ENCODE data around the gene CLRN2. TPM values are rescaled to one million over a fixed set of nuclear protein-coding genes. Genes with fewer than 3 reads are reported as not detected.

CLRN2 gene, protein sequence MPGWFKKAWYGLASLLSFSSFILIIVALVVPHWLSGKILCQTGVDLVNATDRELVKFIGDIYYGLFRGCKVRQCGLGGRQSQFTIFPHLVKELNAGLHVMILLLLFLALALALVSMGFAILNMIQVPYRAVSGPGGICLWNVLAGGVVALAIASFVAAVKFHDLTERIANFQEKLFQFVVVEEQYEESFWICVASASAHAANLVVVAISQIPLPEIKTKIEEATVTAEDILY
- not detected for total RNA-seq
- long read RNA-seq, result 0 reads

GRCh38 chr4:17514865-17515264, at the start of gene CLRN2:
TSS of gene CLRN2 (plus strand) at chr4:17515165. CDS start at chr4:17515267, 102 bp downstream.
- ATAC-seq, result no peak
- no peak for DNase-seq (ENCODE audit: missing footprints)
- intact Hi-C loops (cut with DNase I), result no loop called here

DNA sequence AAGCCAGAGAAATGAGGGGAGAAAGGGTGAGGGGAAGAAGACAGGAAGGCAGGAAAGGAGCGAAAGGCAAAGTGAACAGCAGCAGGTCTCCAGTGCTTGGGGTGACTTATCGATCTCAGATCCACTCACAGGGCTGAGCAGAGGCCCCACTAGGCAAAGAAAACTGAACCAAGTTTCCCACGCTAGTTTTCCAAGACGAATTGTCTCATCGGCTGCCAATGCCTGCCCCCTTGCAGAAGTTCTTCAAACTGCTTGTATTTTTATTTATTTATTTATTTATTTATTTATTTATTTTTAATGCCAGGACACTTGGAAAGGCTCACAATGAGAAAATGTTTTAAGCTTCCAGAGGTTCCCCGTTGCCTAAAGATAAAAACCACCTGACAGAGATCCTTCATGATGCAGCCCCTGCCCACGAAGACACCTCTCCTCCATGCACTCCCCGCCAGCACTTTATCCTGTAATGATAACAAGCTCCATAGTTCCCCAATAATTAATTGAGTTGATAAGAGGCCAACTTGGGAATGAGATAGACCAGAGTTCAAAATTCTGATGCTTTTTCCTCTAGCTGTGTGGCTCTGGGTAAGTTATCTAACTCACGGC, 46.2 kb upstream of the CLRN2 start:
- DNase-seq (ENCODE audit: missing footprints), result no peak
- no peak for ATAC-seq
- intact Hi-C loops (cut with DNase I), result no loop called here

- no peak for ATAC-seq
- intact Hi-C loops (cut with DNase I), result no loop called here
These were observed 44.9 kb upstream of the CLRN2 start for GRCh38 chr4:17469931-17470674.

GRCh38 chr4:17475481-17475880, 39.5 kb upstream of the CLRN2 start:
- intact Hi-C loops (cut with DNase I), result no loop called here
- DNase-seq (ENCODE audit: missing footprints) (no peak), ATAC-seq (no peak)

More at GRCh38 chr4:17469931-17470674, 44.9 kb upstream of the CLRN2 start:
- no peak for DNase-seq (ENCODE audit: missing footprints)

DNA sequence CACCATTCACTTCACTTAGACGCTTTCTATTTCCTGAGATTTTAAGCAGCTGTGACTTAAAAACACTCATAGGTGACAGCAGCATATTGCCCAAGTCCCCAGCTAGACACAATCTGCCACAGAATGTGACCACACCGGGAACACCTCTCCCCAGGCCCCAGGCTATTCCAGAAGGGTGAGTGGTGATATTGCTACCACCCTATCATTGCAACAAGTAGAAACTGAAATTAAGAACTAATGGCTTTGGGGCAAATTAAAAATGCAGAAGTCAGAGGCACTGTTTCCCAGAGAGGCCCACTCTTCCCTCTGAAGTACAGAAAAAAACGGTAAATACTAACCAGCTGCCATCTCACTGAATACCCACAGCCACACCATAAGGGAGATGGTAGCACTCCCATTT, 38.1 kb upstream of the CLRN2 start:
- DNase-seq (ENCODE audit: missing footprints), result no peak
- intact Hi-C loops (cut with DNase I), result no loop called here
- no peak for ATAC-seq

GRCh38 chr4:17477774-17478472, 37.0 kb upstream of the CLRN2 start:
- DNase-seq (ENCODE audit: missing footprints), result no peak
- no peak for ATAC-seq
- intact Hi-C loops (cut with DNase I), result no loop called here

DNA sequence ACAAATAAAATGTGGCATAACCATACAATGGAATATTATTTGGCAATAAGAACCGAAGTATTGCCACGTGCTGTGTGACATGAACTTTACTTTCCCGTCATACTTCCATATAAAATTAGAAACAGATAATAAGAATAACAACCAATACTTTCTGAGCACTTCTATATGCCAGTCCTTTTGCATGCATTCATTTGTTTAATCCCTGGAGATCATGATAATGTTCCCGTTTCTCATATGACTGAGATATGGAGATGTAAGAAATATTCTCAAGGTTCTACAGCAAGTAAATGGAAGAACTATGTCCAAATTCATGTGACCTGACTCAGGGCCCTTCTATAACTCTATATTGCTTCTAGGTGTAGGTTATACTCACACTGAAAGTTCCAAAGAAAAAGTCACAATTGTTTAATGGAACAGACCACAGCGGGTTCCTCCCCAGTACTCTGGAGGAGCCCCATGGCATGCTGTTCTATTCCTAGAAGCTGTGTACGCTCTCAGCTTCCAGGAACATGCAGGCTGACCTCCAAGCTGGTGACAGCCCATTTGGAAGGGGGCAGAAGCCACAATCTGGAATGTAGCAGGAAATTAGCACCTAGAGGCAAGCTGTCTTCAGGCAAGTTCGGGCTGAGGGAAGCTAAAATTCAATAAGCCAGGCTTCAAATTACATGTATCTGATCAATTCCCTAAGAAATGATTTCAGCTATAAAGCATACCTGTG, 34.6 kb upstream of the CLRN2 start:
- no peak for DNase-seq (ENCODE audit: missing footprints)
- no peak for ATAC-seq
- intact Hi-C loops (cut with DNase I), result no loop called here

DNA sequence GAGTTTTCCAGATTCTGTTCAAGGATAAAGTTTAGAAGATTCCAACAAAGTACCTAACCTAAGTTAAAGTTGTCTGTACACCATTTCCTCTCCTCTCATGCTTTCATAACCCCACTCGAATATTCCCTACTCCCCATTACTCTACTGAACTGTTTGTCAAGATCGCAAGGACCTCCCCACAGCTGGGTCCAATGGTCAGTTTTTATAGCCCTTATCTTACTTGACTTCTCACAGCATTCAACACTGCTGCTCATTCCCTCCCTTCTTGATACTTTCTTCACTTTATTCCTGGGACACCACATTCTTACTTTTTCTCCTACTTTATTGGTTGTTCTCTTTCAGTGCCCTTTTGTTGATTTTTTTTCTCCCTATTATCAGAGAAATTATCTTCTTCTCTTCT, 34.0 kb upstream of the CLRN2 start:
- intact Hi-C loops (cut with DNase I), result no loop called here
- DNase-seq (ENCODE audit: missing footprints) (no peak), ATAC-seq (no peak)

DNA sequence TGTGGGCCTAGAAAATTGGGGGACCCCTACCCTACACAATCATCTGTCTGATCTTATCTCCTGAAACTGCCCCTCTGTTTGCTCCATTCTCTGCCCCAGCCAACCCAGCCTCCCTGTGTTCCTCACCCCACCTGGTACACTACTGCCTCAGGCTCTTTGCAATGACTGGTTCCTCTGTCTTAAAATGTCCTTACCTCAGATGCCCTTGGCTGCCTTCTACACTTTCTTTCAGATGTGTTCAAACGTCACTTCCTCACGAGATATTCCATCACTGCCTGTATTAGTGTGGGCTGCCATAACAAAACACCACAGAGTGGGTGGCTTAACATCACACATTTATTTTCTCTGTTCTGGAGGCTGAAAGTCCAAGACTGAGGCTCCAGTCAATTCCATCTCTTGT, 32.2 kb upstream of the CLRN2 start:
- ATAC-seq (no peak), DNase-seq (ENCODE audit: missing footprints) (no peak)
- intact Hi-C loops (cut with DNase I), result no loop called here

- DNase-seq (ENCODE audit: missing footprints), result no peak
- intact Hi-C loops (cut with DNase I), result no loop called here
- ATAC-seq, result no peak
These were observed 25.8 kb upstream of the CLRN2 start for GRCh38 chr4:17489123-17489522.

DNA sequence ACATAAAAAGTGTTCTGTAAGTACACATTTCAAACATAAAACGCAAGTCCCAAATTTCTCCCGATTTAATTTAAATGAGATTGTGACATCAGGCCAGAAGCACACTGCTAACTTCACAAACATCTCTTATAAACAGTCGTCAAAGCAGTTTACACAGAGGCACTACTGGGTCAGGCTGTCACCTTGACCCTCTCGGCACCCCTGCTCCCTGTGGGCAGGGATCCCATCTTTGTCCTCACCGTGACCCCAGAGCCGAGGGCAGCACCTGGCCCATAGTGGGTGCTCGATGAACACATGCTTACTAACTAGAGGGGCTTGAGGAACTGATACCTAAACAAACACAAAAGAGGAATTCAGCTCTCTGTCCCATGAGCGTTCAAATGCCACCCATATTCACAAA, 25.2 kb upstream of the CLRN2 start:
- intact Hi-C loops (cut with DNase I), result no loop called here
- DNase-seq (ENCODE audit: missing footprints), result no peak
- no peak for ATAC-seq

- DNase-seq (ENCODE audit: missing footprints) (no peak), ATAC-seq (no peak)
- intact Hi-C loops (cut with DNase I), result no loop called here
These were observed 24.3 kb upstream of the CLRN2 start for GRCh38 chr4:17490575-17491059.

GRCh38 chr4:17491196-17491595, 23.8 kb upstream of the CLRN2 start:
- no peak for ATAC-seq
- DNase-seq (ENCODE audit: missing footprints), result no peak
- intact Hi-C loops (cut with DNase I), result no loop called here

- ATAC-seq, result no peak
- intact Hi-C loops (cut with DNase I), result no loop called here
These were observed 22.8 kb upstream of the CLRN2 start for GRCh38 chr4:17492058-17492741.

DNA sequence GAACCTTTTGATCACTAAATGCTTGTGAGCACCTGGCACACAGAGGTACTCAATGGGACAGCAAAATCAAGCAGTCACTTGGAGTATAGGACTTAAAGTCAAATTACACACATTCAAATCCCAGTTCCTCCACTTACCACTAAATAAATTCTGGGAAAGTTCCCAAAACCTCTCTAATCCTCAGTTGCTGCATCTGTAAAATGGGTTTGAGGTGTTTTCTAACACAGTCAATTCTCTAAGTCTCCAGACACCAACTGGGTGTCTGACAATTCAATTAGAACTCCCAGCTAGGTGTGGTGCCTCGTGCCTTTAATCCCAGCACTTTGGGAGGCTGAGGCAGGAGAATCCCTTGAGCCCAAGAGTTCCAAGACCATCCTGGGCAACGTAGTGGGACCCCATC, 22.1 kb upstream of the CLRN2 start:
- ATAC-seq (no peak), DNase-seq (ENCODE audit: missing footprints) (no peak)
- intact Hi-C loops (cut with DNase I), result no loop called here

More at GRCh38 chr4:17492058-17492741, 22.8 kb upstream of the CLRN2 start:
- no peak for DNase-seq (ENCODE audit: missing footprints)

DNA sequence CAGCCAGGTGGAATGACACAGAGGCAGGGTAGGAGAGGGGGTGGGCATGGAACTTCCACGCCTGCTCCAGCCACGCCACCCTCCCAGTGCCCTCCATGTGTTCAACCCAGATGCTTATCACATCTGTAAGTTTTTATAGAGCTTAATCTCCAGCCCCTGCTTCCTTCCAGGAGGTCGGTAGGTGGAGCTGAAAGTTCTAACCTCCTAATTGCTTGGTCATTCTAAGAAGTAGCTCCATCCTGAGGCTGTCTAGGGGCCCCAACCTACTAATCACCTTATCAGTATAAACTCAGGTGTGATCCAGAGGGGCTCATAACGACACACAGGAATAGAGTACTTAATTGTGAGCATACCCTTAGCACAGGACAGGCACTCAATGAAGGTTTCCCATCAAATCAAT, 21.3 kb upstream of the CLRN2 start:
- no peak for ATAC-seq
- intact Hi-C loops (cut with DNase I), result no loop called here
- no peak for DNase-seq (ENCODE audit: missing footprints)

DNA sequence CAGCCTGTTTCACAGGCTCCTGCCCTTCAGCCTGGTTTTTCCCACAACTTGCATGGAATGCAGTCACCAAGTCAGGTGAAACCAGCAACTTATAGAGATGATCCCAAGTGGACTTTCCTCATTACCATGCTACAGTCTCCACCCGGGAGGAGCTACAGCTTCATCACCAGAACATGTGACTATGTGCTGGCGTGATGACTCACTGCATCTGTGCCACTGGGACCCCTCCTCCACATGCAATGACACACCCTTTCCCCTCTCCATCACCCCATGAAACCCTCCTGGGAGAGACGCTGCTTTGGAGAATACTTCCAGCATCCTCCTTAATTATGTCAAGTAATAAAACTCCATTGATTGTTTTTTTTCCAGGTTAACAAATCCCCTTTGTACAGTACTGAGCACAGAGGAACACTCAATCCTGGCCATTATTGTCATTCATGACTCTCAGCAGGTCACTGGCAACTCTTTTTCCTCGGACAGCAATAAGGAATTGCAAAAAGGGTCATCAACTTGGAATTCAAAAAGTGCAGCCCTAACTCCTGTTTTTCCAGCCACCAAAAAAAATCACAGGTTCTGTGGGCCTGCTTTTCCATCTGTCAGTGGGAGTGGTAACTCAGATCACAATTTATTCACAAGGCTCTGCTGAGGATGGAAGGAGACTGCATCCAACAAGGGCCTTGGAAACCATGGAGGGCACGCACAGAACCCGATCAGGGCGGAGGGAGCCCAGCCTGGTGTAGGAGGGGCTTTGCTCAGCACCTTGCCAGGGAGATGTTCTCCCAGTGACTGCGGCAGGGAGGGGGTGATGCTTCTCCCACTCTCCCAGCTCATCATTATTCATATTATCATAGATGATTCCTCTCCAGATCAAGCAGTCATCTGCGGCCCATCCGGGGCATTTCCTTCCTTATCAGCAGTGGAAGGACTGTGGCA, 20.4 kb upstream of the CLRN2 start:
- no peak for DNase-seq (ENCODE audit: missing footprints)
- intact Hi-C loops (cut with DNase I), result no loop called here
- ATAC-seq, result no peak

Measured in Right ventricle myocardium inferior (tissue), 1 donor.